ENCODE data around the gene SZRD1.

SZRD1 gene

GRCh38 chr1:16385659-16386453 lies 18.8 kb downstream of the SZRD1 start:
- ATAC-seq: no peak
- TF ChIP-seq SNAI2 (CRISPR knock-in tag; IDR thresholded peaks at IDR 0.05) (no peak), ZNF565 (CRISPR knock-in tag; conservative IDR thresholded peaks at IDR 0.05; ENCODE audit: low read depth) (no peak), RARB (CRISPR knock-in tag; IDR thresholded peaks at IDR 0.05) (no peak), ARNTL (CRISPR knock-in tag; IDR thresholded peaks at IDR 0.05; ENCODE audit: borderline replicate concordance, low read depth) (no peak)

GRCh38 chr1:16386454-16387113 lies 19.5 kb downstream of the SZRD1 start:
- ATAC-seq: peak; percentile 95

GRCh38 chr1:16387201-16388188 lies 20.5 kb downstream of the SZRD1 start:
- no peak for TF ChIP-seq BACH2 (CRISPR knock-in tag; IDR thresholded peaks at IDR 0.05; ENCODE audit: borderline replicate concordance)
- TF ChIP-seq POU6F1 (CRISPR knock-in tag; IDR thresholded peaks at IDR 0.05; ENCODE audit: borderline replicate concordance, low read depth): no peak
- no peak for TF ChIP-seq ARNTL (CRISPR knock-in tag; IDR thresholded peaks at IDR 0.05; ENCODE audit: borderline replicate concordance, low read depth)
- no peak for TF ChIP-seq ZFP30 (CRISPR knock-in tag; IDR thresholded peaks at IDR 0.05)
- TF ChIP-seq ZNF565 (CRISPR knock-in tag; conservative IDR thresholded peaks at IDR 0.05; ENCODE audit: low read depth): no peak
- no peak for TF ChIP-seq ZFP3 (CRISPR knock-in tag; IDR thresholded peaks at IDR 0.05)
- TF ChIP-seq CSDC2 (CRISPR knock-in tag; IDR thresholded peaks at IDR 0.05): no peak
- TF ChIP-seq OSR1 (CRISPR knock-in tag; IDR thresholded peaks at IDR 0.05): no peak

More at GRCh38 chr1:16386454-16387113, 19.5 kb downstream of the SZRD1 start:
- no peak for TF ChIP-seq ARNTL (CRISPR knock-in tag; IDR thresholded peaks at IDR 0.05; ENCODE audit: borderline replicate concordance, low read depth)

GRCh38 chr1:16391411-16391810 lies 24.4 kb downstream of the SZRD1 start:
- TF ChIP-seq POU6F1 (CRISPR knock-in tag; IDR thresholded peaks at IDR 0.05; ENCODE audit: borderline replicate concordance, low read depth) (no peak), TOX (CRISPR knock-in tag; IDR thresholded peaks at IDR 0.05; ENCODE audit: borderline replicate concordance) (no peak), CSDC2 (CRISPR knock-in tag; IDR thresholded peaks at IDR 0.05) (no peak), TSHZ2 (CRISPR knock-in tag; IDR thresholded peaks at IDR 0.05) (no peak), ZNF70 (CRISPR knock-in tag; IDR thresholded peaks at IDR 0.05) (no peak)
- no peak for ATAC-seq

More at GRCh38 chr1:16387201-16388188, 20.5 kb downstream of the SZRD1 start:
- peak; percentile 7 for ATAC-seq

- ATAC-seq: no peak
- TF ChIP-seq TCF4 (CRISPR knock-in tag; IDR thresholded peaks at IDR 0.05; ENCODE audit: borderline replicate concordance) (no peak), CREB5 (CRISPR knock-in tag; IDR thresholded peaks at IDR 0.05; ENCODE audit: low read depth) (no peak), CSRNP3 (CRISPR knock-in tag; IDR thresholded peaks at IDR 0.05) (no peak), TSHZ2 (CRISPR knock-in tag; IDR thresholded peaks at IDR 0.05) (no peak)
These were observed 25.9 kb downstream of the SZRD1 start for GRCh38 chr1:16392740-16393569.

All from SK-N-SH treated with all-trans-retinoic acid at 6 μM for 48 hours (cell line).